DMS153 treated with DMSO at 0.1 percent for 48 hours (cell line): ENCODE data around the gene HDAC7.

ENCODE experiments used
- DNase-seq: peaks from one replicate; lab custom pipeline; 2025; ENCODE audit not compliant: unreplicated experiment; lab: John Stamatoyannopoulos, UW

HDAC7 gene

GRCh38 chr12:47735649-47736048 lies 84.1 kb downstream of the HDAC7 start:
- DNase-seq = no peak

GRCh38 chr12:47734725-47735480 lies 84.8 kb downstream of the HDAC7 start:
- DNase-seq = no peak

- DNase-seq = no peak
Observed at GRCh38 chr12:47733142-47733541, 86.6 kb downstream of the HDAC7 start.
